Measurements from ENCODE around the gene DECR2.

The DECR2 gene

DNA sequence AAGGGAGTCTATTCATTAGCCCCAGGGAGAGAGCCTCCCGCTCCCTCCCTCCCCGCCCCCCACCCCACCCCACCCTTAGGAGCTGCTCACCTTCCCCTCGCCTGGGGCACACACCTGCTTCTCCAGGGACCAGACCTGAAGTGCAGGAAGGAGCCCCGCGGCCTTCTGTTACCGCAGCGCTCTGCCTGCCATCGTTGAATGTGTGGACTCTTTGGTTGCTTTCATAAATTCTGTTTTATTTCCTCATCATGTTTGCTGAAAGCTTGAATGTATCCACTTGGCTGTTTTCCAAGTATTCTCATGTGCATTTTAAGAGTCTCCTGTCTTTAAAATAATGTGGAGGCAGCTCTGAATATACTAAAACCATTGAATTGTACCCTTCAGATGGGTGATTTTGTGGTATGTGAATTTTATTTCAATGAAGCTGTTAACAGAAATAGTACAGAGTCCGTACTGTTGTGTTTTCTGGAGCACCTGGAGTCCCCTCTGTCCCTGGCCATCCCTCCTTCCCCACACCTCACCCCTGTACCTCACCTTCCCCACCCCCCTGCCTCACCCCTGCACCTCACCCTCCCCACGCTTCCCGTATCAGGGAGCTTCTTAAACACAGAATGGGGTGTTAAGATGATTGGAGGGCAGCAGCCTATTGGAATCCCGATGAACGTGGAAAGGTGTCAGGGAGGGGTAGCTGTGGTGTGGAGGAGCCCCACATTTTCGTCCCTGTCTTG is 49.3 kb downstream of the DECR2 start:
- DNase-seq: no peak

DNA sequence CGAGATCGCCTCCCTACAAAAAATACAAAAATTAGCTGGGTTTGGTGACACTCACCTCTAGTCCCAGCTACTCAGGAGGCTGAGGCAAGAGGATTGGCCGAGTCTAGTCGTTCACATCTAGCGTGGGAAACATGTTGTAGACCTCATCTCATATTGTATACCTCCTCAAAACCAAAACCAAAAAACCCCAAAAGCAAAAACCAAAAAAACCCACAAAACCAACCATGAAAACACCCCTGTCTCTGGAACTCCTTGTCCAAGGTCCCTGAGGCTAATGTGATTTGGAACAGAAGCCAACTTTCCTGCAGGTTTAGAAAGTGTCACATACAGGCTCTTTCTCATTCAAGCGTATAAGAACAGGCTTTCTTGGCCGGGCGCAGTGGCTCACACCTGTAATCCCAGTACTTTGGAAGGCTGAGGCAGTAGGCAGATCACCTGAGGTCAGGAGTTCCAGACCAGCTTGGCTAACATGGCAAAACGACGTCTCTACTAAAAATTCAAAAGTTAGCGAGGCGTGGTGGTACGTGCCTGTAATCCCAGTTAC is 52.8 kb downstream of the DECR2 start:
- DNase-seq: no peak

DNA sequence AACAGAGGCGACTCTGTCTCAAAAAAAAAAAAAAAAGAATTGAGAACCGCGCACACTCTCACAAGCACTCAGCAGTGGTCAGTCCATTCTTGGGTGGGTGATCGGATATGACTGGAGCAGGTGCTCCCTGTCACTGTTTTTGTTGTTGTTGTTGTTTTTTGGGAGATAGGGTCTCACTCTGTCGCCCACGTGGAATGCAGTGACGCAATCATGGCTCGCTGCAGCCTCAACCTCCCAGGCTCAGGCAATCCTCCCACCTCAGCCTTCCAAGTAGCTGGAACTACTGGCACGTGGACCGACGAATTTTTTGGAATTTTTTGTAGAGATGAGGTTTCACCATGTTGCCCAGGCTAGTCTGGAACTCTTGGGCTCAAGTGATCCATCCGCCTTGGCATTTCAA is 53.8 kb downstream of the DECR2 start:
- no peak for DNase-seq

DNA sequence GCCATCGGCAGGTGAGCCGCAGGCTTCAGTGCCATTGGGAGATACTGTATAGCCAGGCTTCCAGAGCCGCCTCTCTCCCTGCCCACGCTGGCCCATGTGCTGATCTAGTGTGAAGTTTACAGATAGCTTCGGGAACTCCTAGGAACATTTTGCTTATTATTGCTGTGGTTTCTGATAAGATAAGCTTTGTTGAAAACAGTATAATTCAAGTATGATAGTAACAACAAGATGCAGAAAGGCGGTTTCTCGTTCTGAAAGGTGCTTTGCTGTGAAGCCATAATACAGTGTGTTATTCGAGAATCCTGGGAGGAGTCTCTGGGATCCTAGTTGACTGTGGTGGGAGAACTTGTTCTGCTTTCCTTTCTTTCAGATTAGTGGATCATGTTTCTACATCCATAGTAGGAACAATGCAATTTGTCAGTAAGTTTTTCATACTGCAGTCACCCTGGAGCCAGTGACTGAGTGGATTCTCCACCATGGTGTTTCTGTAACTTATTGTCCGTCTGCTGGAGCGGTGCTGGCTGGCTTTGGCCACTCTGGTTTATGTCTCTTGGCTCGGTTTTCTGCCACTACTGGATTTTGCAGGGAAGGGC is 55.3 kb downstream of the DECR2 start:
- no peak for DNase-seq

DNA sequence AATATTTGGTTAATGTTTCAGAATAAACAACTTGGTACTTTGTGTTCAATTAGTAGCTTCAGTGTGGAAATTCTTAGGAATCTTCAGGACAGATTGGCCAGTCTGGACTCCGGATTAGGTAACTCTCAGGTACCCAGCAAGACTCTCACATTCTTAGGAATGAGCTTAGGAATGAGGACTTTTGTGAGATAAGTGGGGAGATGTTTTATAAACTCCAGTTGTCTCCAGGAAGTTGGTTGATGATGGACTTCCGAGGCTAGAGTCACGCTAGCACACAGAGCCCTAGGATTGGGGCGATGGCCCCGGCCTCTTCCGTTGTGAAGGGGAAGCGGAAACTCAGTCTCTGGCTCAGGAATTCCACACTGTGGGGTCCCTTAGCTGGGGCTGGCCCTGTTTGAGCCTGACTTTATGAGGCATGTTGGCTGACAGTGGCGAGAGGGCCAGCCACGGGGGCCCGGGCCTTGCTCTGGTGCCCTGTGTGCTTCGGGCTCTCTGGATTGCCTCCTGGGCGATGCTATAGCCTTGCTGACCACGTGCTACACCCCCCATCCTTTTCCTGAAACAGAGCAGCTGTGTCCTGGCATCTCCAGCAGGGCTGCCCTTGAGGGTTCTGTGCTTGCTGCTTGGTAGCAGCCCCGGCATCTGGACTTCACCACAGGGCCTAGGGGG is 56.2 kb downstream of the DECR2 start:
- no peak for DNase-seq

DNA sequence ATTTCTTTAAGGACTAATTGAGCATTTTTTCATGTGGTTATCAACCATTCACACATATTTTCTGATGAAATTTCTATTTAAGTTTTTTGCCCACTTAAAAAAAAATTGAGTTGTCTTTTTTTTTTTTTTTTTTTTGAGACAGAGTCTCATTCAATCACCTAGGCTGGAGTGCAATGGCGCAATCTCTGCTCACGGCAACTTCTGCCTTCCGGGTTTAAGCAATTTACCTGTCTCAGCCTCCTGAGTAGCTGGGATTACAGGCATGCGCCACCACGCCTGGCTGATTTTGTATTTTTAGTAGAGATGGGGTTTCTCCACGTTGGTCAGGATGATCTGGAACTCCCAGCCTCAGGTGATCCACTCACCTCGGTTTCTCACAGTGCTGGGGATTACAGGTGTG is 58.1 kb downstream of the DECR2 start:
- no peak for DNase-seq

DNA sequence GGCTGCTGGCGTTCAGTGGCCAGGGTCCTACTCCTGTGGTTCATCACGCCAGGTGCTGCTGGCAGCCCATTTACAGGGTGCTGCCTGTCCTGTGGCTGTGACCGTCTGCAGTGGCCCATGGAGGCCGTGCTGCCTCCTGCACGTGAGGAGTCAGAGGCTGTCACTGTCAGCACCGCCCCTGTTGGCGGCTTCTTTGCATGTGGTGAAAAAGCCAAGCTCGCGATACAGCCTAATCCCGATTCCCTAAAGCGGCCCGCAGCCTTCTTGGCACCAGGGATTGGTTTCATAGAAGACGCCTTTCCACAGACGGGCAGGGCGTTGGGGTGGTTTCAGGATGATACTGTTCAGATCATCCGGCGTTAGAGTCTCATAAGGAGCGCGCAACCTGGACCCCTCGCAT is 59.1 kb downstream of the DECR2 start:
- DNase-seq: no peak
